GM19324 (cell line): Measurements from ENCODE around the gene RHOBTB1.
A peak's percentile ranks its signal among the peaks of the same experiment; 100 is the strongest.

Experiments
- ATAC-seq: cut with Tn5 transposase; IDR thresholded peaks from one replicate; pipeline ENCODE4 v1.9.1; 2021; ENCODE audit warnings: mild to moderate bottlenecking, moderate library complexity; ENCODE audit not compliant: unreplicated experiment, low FRiP score

RHOBTB1 gene

GRCh38 chr10:60943316-60944057 is 498 bp downstream of the RHOBTB1 start:
- ATAC-seq, result peak; percentile 42

- ATAC-seq, result no peak
Measured at GRCh38 chr10:60942788-60943315, 1.1 kb downstream of the RHOBTB1 start.

GRCh38 chr10:60942134-60942787 is 1.7 kb downstream of the RHOBTB1 start:
- ATAC-seq, result no peak

GRCh38 chr10:60940446-60940845 is 3.5 kb downstream of the RHOBTB1 start:
- no peak for ATAC-seq

- no peak for ATAC-seq
Measured at GRCh38 chr10:60937784-60938654, 6.0 kb downstream of the RHOBTB1 start.

DNA sequence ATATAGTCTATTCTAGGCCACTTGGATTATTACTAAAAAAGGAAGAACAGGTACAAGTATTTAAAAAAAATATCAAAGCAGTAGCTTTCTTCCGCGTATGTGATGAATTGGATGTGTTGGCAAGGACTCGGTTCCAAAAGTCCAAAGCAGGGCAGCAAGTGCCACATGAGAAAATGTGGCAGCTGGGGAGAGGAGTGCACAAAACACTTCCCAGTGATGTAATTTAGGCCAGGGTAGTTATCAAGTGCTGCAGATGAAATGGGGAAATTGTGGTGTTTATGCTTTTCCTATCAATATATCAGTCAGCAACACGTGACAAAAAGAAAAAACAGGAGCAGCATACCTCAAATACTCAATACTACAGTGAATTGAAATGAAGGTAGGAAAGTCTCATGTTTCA is 7.0 kb downstream of the RHOBTB1 start:
- no peak for ATAC-seq

DNA sequence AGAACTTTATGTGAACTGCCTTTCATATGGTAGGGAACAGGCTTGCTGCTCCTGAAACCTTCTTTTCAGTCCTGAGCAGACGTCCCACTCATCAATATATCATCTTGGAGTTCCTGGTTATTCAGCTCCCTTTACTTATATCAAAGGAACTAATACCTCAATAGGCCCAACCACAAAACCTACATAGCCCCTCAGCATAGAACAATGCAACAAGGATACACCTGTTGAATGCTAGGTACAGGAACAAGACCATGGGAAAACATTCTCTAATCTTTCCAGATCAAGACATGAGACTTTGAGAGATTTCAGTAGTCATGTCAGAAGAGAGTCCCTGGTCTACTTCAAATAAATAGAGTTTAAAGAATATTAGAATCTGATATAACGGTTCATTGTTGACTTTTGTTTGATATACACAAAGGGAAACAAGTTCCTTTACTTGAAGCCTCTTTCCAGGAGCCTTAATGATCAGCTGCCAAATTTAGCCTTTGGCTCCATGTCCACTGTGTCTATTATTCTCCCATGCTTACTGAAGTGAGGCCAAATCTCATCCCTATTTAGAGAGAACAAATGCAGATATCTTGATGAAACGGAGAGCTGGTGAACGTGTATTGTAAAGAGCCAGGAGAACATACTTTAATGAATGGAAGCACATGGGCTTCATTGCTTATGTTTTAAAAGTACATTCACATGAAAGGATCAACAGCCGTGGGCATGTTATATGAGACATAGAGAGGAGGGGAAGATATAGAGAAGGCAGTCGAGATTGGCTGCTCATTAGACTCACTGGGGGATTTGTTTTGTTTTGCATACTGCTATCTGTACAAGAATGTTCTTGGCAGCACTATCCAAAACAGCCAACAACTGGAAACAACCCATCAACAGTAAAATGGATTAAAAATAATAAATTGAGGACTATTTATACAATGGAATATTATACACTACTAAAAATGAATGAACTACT is 9.5 kb downstream of the RHOBTB1 start:
- no peak for ATAC-seq

- ATAC-seq, result no peak
Measured at GRCh38 chr10:60932756-60933155, 11.2 kb downstream of the RHOBTB1 start.

DNA sequence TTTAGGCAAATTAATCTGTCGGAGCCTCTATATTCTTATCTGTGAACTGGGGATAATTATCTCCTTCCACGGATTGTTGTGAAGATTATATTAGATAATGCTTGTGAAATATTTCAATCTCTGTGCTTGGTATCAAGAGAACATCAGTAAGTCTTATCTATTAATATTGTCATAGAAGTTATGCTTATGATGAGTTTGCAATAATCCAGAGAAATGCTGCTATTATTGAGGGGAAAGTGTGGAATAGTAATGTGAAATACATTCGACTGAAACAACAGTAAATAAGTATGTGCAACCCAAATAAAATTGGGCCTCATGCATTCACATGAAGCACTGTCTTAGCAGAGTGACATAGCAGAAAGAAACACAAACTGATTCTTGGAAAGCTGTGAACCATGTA is 13.7 kb downstream of the RHOBTB1 start:
- no peak for ATAC-seq

DNA sequence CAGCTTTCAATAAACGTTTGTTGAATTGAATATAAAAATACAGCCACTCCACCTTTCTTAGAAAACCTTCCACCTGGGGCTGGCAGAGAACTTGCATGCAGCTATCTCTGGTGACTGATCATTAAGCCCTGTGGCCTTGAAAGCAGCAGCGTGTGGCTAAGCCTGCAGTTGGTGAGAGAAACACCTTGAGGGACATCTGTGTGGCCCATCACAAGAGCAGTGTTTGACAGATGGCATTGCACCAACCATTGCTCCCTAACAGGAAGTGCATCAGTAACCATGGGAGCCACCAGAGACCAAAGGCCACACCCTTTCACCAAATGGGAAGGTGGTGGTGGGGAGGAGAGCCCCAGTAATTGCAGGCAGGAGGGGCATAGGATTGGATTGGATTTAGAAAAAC is 22.4 kb downstream of the RHOBTB1 start:
- no peak for ATAC-seq

DNA sequence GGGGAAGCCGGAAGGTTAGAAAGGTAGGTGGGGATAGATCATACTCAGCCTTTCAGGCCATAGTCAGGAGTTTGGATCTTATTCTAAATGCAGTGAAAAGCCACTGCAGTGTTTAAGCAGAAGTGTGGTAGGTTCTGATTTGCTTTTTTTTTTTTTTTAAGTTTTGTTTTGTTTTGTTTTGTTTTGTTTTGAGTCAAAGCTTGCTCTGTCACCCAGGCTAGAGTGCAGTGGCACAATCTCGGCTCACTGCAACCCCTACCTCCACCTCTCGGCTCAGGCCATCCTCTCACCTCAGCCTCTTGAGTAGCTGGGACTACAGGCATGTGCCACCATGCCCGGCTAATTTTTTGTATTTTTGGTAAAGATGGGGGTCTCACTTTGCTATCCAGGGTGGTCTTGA is 23.5 kb downstream of the RHOBTB1 start:
- ATAC-seq, result no peak

GRCh38 chr10:60919551-60919950 is 24.4 kb downstream of the RHOBTB1 start:
- ATAC-seq, result no peak

DNA sequence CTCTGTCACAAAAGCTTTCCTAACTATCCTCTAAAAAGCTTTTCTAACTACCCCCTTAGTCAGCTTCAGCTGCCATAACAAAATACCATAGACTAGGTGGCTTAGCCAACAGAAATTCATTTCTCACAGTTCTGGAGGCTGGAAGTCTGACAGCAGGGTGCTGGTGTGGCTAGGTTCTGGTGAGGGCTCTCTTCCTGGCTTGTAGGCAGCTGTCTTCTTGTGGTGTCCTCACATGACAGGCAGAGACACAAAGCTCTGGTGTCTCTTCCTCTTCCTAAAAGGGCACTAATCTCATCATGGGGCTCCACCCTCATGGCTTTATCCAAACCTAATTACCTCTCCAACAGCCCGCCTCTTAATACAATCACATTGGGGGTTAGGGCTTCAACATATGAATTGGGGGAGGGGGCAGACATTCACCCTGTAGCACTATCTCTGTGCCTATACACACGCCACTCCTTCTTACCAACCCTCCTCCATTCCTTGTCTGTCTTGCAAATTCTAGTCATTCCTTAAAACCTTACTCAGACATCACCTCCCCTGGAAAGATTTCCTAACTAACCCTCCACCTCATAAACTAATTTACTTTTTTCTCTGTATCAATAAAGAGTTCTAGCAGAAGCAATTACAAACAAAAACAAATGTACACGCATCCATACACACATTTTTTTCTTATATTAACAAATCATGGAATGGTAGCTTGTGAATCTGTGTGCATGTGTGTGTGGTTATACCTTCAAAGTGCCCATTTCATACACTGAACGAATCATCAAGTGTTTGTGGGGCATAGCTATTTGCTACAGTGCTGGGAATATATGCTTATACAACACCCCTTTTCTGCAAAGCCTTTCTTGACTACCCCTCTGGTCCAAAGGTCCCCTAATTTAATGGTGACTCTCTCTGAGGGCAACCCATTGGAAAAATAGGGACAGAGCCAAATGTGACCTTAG is 26.4 kb downstream of the RHOBTB1 start:
- no peak for ATAC-seq

GRCh38 chr10:60916025-60916424 is 28.0 kb downstream of the RHOBTB1 start:
- ATAC-seq, result no peak

- ATAC-seq, result no peak
Measured at GRCh38 chr10:60914690-60915141, 29.3 kb downstream of the RHOBTB1 start.

GRCh38 chr10:60913657-60914056 is 30.3 kb downstream of the RHOBTB1 start:
- no peak for ATAC-seq

GRCh38 chr10:60913071-60913470 is 30.9 kb downstream of the RHOBTB1 start:
- no peak for ATAC-seq

DNA sequence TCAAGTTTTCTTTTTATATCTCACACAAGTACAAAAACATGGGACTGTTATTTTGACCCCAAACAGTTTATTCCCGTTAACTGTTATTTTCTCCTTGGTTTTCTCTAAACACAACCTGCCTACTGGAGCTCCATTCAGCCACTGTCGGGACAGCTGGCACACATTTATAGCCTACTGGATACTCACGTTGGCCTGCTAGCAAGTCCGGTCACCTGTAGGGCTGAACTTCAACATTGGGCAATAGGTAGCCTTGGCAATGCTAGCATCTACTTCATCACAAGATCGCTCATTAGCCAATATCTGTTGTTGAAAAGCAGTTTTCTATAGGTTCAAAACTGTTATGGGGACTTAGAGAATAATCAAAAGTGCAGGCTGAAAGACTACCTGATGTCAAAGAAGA is 32.3 kb downstream of the RHOBTB1 start:
- ATAC-seq, result no peak

- ATAC-seq, result no peak
Measured at GRCh38 chr10:60911216-60911615, 32.8 kb downstream of the RHOBTB1 start.
